ENCODE results near the gene GLB1L.

DNA sequence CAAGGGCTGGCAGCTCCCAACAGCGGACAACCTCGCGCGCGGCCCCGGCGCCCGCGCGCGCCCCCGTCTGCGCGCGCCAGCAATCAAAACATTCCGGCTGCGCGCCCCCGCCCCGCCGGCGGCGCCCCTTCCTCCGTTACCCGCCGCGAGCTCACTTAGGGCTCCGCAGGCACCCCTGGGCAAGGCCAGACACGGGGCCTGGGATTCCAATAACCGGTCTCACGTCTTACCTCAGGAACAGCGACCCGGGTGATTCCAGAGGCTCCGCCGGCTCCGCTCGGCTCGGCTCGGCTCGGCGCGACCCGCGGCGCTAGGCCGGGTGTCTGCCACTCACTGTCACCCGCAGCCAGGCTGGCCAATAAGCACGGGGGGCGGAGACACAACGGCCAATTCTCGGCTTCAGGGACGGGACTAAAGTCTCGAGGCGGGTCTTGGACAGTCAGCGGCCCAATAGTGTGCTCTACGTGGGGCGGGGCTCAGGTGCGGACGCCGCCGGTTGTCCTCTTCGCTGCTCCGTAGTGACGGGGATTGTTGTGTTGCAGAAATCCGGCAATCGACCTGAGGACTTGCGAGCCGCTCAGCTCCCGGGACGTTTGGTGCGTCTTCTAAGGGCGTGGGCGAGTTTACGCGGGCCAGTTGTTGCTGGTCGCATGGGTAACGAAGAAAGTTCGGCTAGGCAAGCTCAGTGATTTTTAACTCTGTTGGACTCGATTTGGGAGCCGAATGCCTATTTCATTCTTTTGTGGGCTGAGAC is 15.8 kb downstream of the GLB1L start, which contains the start of the genes ANKZF1 and ATG9A:
- no peak; the same call in 1 of the 2 replicates for TF ChIP-seq FOXJ3 (CRISPR knock-in tag; IDR thresholded peaks at IDR 0.05)
- TF ChIP-seq, protein P1, sequence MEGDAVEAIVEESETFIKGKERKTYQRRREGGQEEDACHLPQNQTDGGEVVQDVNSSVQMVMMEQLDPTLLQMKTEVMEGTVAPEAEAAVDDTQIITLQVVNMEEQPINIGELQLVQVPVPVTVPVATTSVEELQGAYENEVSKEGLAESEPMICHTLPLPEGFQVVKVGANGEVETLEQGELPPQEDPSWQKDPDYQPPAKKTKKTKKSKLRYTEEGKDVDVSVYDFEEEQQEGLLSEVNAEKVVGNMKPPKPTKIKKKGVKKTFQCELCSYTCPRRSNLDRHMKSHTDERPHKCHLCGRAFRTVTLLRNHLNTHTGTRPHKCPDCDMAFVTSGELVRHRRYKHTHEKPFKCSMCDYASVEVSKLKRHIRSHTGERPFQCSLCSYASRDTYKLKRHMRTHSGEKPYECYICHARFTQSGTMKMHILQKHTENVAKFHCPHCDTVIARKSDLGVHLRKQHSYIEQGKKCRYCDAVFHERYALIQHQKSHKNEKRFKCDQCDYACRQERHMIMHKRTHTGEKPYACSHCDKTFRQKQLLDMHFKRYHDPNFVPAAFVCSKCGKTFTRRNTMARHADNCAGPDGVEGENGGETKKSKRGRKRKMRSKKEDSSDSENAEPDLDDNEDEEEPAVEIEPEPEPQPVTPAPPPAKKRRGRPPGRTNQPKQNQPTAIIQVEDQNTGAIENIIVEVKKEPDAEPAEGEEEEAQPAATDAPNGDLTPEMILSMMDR (IDR thresholded peaks at IDR 0.05) = no peak
- TF ChIP-seq EZH2phosphoT487 (IDR thresholded peaks at IDR 0.05; ENCODE audit: borderline replicate concordance, low read depth) = no peak
